Activated CD4-positive, alpha-beta T cell treated with anti-CD3 and anti-CD28 coated beads, Interleukin-2, amount 10 ng/mL, durations not matched to agents 7 days and 5 days (primary cell): Measurements from ENCODE around the gene NRROS. TPM values are rescaled to one million over a fixed set of nuclear protein-coding genes. Genes with fewer than 3 reads are reported as not detected.

Experiments used
- CTCF ChIA-PET: fragments of 350-600 bp; sonication (Branson Sonifier 250); formaldehyde crosslinking; loops from one replicate; lab custom pipeline; 2021; ENCODE audit warnings: antibody characterized with exemption; lab: Charles Lee
- POLR2A ChIA-PET: fragments of 350-600 bp; sonication (Branson Sonifier 250); formaldehyde crosslinking; loops from one replicate; lab custom pipeline; 2021; ENCODE audit warnings: antibody characterized with exemption; lab: Charles Lee
- DNase-seq: peaks from one replicate; pipeline ENCODE4 v3.0.0-alpha.2; 2020
- H3K27ac Mint-ChIP-seq: one replicate; pipeline ENCODE4 v1.8.0; 2021; ENCODE audit warnings: mild to moderate bottlenecking, moderate library complexity, mixed read lengths
- H3K27me3 Mint-ChIP-seq: one replicate; pipeline ENCODE4 v1.8.0; 2021; ENCODE audit warnings: mixed read lengths
- H3K36me3 Mint-ChIP-seq: one replicate; pipeline ENCODE4 v1.8.0; 2021; ENCODE audit warnings: low read depth, mixed read lengths
- H3K4me1 Mint-ChIP-seq: one replicate; pipeline ENCODE4 v1.8.0; 2021; ENCODE audit warnings: mixed read lengths
- H3K4me3 Mint-ChIP-seq: one replicate; pipeline ENCODE4 v1.8.0; 2021; ENCODE audit warnings: mild to moderate bottlenecking, moderate library complexity, mixed read lengths
- H3K9me3 Mint-ChIP-seq: one replicate; pipeline ENCODE4 v1.8.0; 2021; ENCODE audit warnings: mixed read lengths
- total RNA-seq, 2 experiments: library from RNA; stranded (reverse); gene quantifications; one replicate each; pipeline ENCODE4 v1.2.3, GENCODE V29; 2021

The NRROS gene
- total RNA-seq, 2 experiments from 2014 or later = 36.6 to 40.6 TPM

DNA sequence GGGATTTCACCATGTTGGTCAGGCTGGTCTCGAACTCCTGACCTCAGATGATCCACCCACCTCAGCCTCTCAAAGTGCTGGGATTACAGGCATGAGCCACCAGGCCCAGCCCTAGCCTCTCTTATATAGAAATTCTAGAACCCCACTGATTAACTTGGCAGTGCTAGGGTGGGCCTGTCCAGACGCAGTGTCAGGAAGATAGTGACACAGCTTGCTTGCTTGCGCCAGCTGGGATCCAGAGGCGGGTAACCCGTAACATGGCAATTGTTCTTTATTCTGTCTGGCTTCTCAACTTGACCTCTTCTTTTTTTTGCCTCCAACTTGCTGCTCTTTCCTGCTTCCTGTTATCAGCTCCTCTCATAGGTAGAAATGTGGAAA, 56.3 kb downstream of the NRROS start:
- no peaks in the 10 kb centered on the region for H3K9me3 Mint-ChIP-seq
- CTCF ChIA-PET = interaction anchor here (0.5 to 1.3 kb wide), 3 partner anchors 11 to 79 kb away, joined by 3 to 5 read pairs (median 4); no protein-coding TSS in a partner anchor
- H3K27ac Mint-ChIP-seq = peak overlapping the region; percentile 46
- no peak for DNase-seq
- peaks cover 5% of the 10 kb centered on the region for H3K27me3 Mint-ChIP-seq
- POLR2A ChIA-PET = no interaction called here
- no peaks in the 10 kb centered on the region for H3K36me3 Mint-ChIP-seq
- H3K4me3 Mint-ChIP-seq = no peak overlapping the region
- peaks cover 9% of the 10 kb centered on the region for H3K4me1 Mint-ChIP-seq

DNA sequence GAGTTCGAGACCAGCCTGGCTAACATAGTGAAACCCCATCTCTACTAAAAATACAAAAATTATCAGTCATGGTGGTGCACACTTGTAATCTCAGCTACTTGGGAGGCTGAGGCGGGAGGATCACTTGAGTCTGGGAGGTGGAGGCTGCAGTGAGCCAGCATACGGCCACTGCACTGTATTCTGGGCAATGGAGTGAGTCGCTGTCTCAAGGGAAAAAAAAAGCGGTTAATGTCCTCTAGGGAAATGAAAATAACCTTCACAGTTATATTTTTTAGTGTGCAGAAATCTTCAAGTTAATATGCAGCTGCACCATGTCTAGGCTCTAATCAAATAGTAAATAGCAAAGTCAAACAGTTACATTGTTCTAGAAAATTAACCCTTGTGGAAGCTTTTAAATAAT, 57.8 kb downstream of the NRROS start:
- no peaks in the 10 kb centered on the region for H3K36me3 Mint-ChIP-seq
- no peaks in the 10 kb centered on the region for H3K9me3 Mint-ChIP-seq
- ChIA-PET POLR2A (no interaction called here), CTCF (interaction anchor here (1.1 to 2.7 kb wide), 3 partner anchors 10 to 88 kb away, joined by 3 to 7 read pairs (median 5); no protein-coding TSS in a partner anchor)
- DNase-seq = no peak
- H3K4me1 Mint-ChIP-seq = peaks cover 9% of the 10 kb centered on the region
- H3K4me3 Mint-ChIP-seq = no peak overlapping the region
- H3K27me3 Mint-ChIP-seq = peaks cover under 1% of the 10 kb centered on the region
- H3K27ac Mint-ChIP-seq = no peak overlapping the region

DNA sequence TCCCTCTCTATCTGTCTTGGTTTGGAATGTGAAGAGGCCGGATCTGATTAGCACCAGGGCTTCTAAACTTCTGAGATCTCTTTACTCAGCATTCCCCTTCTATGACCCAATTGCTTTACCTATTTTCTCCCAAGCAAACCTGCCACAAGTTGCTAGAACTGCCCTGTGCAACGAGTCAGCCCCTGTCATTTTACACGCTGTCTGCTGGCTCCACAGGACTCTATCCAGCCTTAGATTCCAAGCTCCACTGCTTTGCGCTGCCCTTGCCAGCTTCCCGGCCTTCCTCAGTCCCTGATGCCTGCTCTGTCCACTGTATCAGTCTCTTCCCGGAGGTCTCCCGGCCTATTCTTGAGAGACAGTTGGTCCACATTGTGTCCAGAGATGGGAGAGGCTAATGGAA, 60.3 kb downstream of the NRROS start:
- no peak overlapping the region for H3K4me3 Mint-ChIP-seq
- H3K4me1 Mint-ChIP-seq = peaks cover 5% of the 10 kb centered on the region
- no peaks in the 10 kb centered on the region for H3K36me3 Mint-ChIP-seq
- no peaks in the 10 kb centered on the region for H3K27me3 Mint-ChIP-seq
- no peak overlapping the region for H3K27ac Mint-ChIP-seq
- ChIA-PET POLR2A (no interaction called here), CTCF (no interaction called here)
- DNase-seq = no peak
- H3K9me3 Mint-ChIP-seq = no peaks in the 10 kb centered on the region

DNA sequence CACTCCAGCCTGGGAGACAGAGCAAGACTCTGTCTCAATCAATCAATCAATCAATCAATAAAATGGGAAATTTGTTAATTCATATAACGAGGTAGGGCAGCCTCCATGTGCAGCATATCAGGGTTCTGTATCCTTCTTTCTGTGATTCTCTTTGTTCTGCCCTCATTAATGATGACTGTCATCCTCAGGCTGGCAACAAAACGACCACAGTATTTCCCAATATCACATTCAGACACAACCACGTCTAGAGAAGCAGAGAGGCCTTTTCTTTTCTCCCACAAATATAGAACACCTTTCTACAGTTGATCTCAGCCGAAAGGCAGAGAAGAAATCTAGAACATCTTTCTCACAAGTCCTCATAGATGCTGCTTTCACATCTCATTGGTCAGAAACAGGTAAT, 61.3 kb downstream of the NRROS start:
- CTCF ChIA-PET = no interaction called here
- Mint-ChIP-seq H3K27me3 (no peaks in the 10 kb centered on the region), H3K4me3 (no peak overlapping the region), H3K4me1 (peaks cover 3% of the 10 kb centered on the region), H3K36me3 (no peaks in the 10 kb centered on the region), H3K27ac (no peak overlapping the region), H3K9me3 (no peaks in the 10 kb centered on the region)
- no peak for DNase-seq
- POLR2A ChIA-PET = no interaction called here

DNA sequence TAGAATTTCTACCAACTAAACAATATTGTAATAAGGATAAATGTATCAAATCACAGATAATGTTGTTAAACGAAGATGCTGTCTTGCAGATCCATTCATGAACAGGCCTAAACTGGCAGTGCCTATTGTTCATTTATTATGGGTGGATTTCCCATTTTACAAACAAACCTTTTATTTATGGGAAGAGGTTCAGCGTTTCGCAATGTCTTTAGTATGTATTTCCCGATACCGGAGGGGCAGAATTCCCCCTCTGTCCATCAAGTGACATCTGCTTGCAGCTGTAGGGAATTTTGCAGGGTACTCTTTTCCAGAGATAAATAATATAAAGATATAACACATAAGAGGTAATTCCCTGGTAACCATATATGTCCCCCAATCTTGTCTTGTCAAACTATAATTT, 66.8 kb downstream of the NRROS start:
- Mint-ChIP-seq H3K27me3 (no peaks in the 10 kb centered on the region), H3K27ac (no peak overlapping the region), H3K4me1 (peaks cover 7% of the 10 kb centered on the region), H3K9me3 (no peaks in the 10 kb centered on the region), H3K36me3 (peaks cover 7% of the 10 kb centered on the region), H3K4me3 (no peak overlapping the region)
- ChIA-PET CTCF (no interaction called here), POLR2A (no interaction called here)
- no peak for DNase-seq

DNA sequence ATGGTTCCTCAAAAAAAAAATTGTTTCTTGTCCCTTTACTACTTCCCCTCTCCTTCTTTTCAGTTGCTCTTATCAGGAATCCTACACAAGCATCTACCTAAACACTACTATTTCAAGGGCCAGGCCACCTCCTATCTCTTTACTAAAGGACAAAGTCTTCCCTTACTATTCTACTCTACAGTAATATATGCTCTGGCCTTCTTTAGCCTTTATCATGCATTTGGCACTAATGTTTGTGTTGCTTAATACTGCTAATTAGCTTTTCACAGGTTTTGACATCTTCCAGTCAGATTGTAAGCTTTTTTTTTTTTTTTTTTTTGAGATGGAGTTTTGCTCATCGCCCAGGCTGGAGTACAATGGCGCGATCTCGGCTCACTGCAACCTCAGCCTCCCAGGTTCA, 67.2 kb downstream of the NRROS start:
- H3K36me3 Mint-ChIP-seq = peaks cover 7% of the 10 kb centered on the region
- POLR2A ChIA-PET = no interaction called here
- peaks cover 11% of the 10 kb centered on the region for H3K4me1 Mint-ChIP-seq
- CTCF ChIA-PET = interaction anchor here (1.0 to 1.6 kb wide), 2 partner anchors 20 to 63 kb away, joined by 3 to 4 read pairs; no protein-coding TSS in a partner anchor
- no peak overlapping the region for H3K27ac Mint-ChIP-seq
- H3K4me3 Mint-ChIP-seq = no peak overlapping the region
- no peak for DNase-seq
- H3K9me3 Mint-ChIP-seq = no peaks in the 10 kb centered on the region
- H3K27me3 Mint-ChIP-seq = no peaks in the 10 kb centered on the region

DNA sequence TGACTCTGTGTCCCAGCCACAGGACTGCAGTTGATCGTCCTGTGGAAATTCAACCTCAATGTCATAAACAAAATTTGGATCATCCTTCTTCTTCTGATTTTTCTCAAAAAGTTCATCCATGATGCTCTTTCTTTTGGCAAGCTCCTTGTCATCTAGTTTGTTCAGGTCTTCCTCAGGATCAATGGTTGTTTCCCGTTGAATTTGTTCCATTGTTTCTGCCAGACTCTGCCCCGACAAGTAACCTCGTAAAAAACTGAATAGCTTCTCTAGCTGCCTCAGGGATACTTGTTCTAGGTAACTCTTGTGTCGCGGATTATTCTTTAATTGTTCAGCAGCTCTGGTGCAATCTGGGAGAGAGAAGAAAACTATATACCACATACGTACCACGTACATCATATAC, 68.1 kb downstream of the NRROS start:
- DNase-seq = no peak
- Mint-ChIP-seq H3K27me3 (no peaks in the 10 kb centered on the region), H3K4me3 (no peak overlapping the region), H3K9me3 (no peaks in the 10 kb centered on the region), H3K4me1 (peaks cover 13% of the 10 kb centered on the region), H3K36me3 (peaks cover 7% of the 10 kb centered on the region), H3K27ac (no peak overlapping the region)
- ChIA-PET POLR2A (no interaction called here), CTCF (interaction anchor here (0.8 to 2.4 kb wide), 7 partner anchors 14 to 179 kb away, joined by 3 to 7 read pairs (median 3); no protein-coding TSS in a partner anchor)

DNA sequence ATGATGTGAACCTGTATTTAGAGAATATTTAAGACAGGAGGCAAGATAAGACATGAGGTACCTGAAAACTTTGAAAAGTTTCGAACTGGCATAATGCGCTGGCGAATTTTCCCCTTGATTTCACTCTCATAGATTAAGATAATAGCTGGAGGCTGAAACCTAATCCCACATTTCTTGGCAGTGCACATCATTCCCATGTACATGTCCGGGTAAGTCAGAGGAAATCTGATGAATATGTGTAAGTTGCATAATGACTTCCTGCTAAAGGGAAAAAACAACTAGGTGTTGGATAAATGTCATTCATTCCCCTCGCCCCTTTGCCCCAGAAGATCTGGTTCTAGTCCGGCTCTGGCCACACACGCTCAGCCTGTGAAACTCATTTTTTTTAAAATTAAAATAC, 69.0 kb downstream of the NRROS start:
- no peak for DNase-seq
- Mint-ChIP-seq H3K27me3 (no peaks in the 10 kb centered on the region), H3K4me3 (no peak overlapping the region), H3K36me3 (peaks cover 9% of the 10 kb centered on the region), H3K9me3 (no peaks in the 10 kb centered on the region), H3K4me1 (peaks cover 19% of the 10 kb centered on the region), H3K27ac (no peak overlapping the region)
- CTCF ChIA-PET = interaction anchor here (0.8 to 2.4 kb wide), 5 partner anchors 14 to 180 kb away, joined by 3 to 7 read pairs (median 4); no protein-coding TSS in a partner anchor
- POLR2A ChIA-PET = no interaction called here

Other genes with a start within 250 kb of the NRROS start
- 10 to 100 TPM; 54.4 to 64.8 TPM for gene UBXN7, start 207.3 kb upstream of the NRROS start, total RNA-seq
- gene RNF168, start 135.9 kb upstream of the NRROS start, total RNA-seq = 10 to 100 TPM; 37.5 to 38.7 TPM
- not detected for gene SMCO1, start 124.3 kb upstream of the NRROS start, total RNA-seq
- gene WDR53, start 71.1 kb upstream of the NRROS start, total RNA-seq = 10 to 100 TPM; 19.5 to 24.8 TPM
- 10 to 100 TPM; 14.9 to 15.0 TPM for gene FBXO45, start 71.0 kb upstream of the NRROS start, total RNA-seq
- gene CEP19, start 72.6 kb downstream of the NRROS start, total RNA-seq = 1 to 10 TPM; 5.3 to 6.0 TPM
- gene PIGX, start 72.7 kb downstream of the NRROS start, total RNA-seq = 10 to 100 TPM; 40.9 to 45.4 TPM
- gene PAK2, start 100.2 kb downstream of the NRROS start, total RNA-seq = 10 to 100 TPM; 88.6 to 98.5 TPM
- 10 to 100 TPM; 31.1 to 32.4 TPM for gene SENP5, start 228.2 kb downstream of the NRROS start, total RNA-seq